SK-N-SH (cell line): ENCODE data around the gene INF2. TPM values are rescaled to one million over a fixed set of nuclear protein-coding genes. Genes with fewer than 3 reads are reported as not detected.

Experiments
- CTCF ChIA-PET: fragments of 300-600, 350-600 bp; formaldehyde crosslinking; extraction: SDS; loops from one replicate; lab custom pipeline; 2021; lab: Yijun Ruan, JAX
- POLR2A ChIA-PET: fragments of 350-600 bp; sonication (Branson Sonifier 250); formaldehyde crosslinking; extraction: SDS; loops from one replicate; lab custom pipeline; 2020; ENCODE audit warnings: antibody characterized with exemption, inconsistent platforms; lab: Yijun Ruan, JAX
- DNase-seq: peaks from one replicate; pipeline ENCODE4 v3.0.0; 2012
- H2AFZ ChIP-seq: fragments of 200-600 bp; sonication (generic); 2 replicates; pipeline ENCODE4 v1.8.1; 2016; ENCODE audit warnings: antibody characterized with exemption, mild to moderate bottlenecking, low read depth
- H3F3A ChIP-seq: fragments of 200-600 bp; sonication (generic); replicated peaks from 2 replicates; pipeline ENCODE3; 2016; ENCODE audit warnings: antibody characterized with exemption, mild to moderate bottlenecking; ENCODE audit not compliant: insufficient read depth
- H3K27ac ChIP-seq, 2 experiments: fragments of 200-500 bp in 1 of 2; fragments of 200-600 bp in 1 of 2; sonication (Bioruptor generic) in 1 of 2; sonication (generic), shearing (Covaris generic) in 1 of 2; 2 replicates each; pipeline versions ENCODE4 v1.5.1 to v1.6.1; 2014 to 2016; ENCODE audit warnings: low read depth in 2 of 2, inconsistent platforms in 1 of 2, low read length in 1 of 2, mild to moderate bottlenecking in 1 of 2, mixed read lengths in 1 of 2
- H3K27me3 ChIP-seq: fragments of 200-600 bp; sonication (generic), shearing (Covaris generic); 2 replicates; pipeline ENCODE4 v1.6.1; 2016; ENCODE audit warnings: mixed run types; ENCODE audit not compliant: insufficient read depth
- H3K36me3 ChIP-seq, 2 experiments: fragments of 200-500 bp in 1 of 2; fragments of 200-600 bp in 1 of 2; sonication (Bioruptor generic) in 1 of 2; sonication (generic) in 1 of 2; replicated peaks in 1 of 2; 2 replicates each; pipeline versions ENCODE3 to v1.5.1; 2014 to 2016; ENCODE audit warnings: low read length in 1 of 2, mild to moderate bottlenecking in 1 of 2; ENCODE audit not compliant: insufficient read depth in 2 of 2, control insufficient read depth in 1 of 2
- H3K4me1 ChIP-seq, 2 experiments: fragments of 200-500 bp in 1 of 2; fragments of 200-600 bp in 1 of 2; sonication (Bioruptor generic) in 1 of 2; sonication (generic), shearing (Covaris generic) in 1 of 2; 2 replicates each; pipeline versions ENCODE4 v1.5.1 to v1.6.1; 2014 to 2016; ENCODE audit warnings: low read depth in 1 of 2, low read length in 1 of 2, mixed run types in 1 of 2; ENCODE audit not compliant: insufficient read depth in 2 of 2, control insufficient read depth in 1 of 2
- H3K4me2 ChIP-seq: fragments of 200-600 bp; sonication (generic), shearing (Covaris generic); 2 replicates; pipeline ENCODE4 v1.6.1; 2017; ENCODE audit warnings: mixed run types
- H3K4me3 ChIP-seq, 2 experiments: fragments of 200-500 bp in 1 of 2; fragments of 200-600 bp in 1 of 2; sonication (Bioruptor generic) in 1 of 2; sonication (generic), shearing (Covaris generic) in 1 of 2; 2 replicates each; pipeline versions ENCODE4 v1.5.1 to v1.8.1; 2014 to 2016; ENCODE audit warnings: low read depth in 2 of 2, inconsistent platforms in 1 of 2, low read length in 1 of 2, mild to moderate bottlenecking in 1 of 2, mixed read lengths in 1 of 2, moderate library complexity in 1 of 2
- H3K79me2 ChIP-seq: fragments of 200-600 bp; sonication (generic); 2 replicates; pipeline ENCODE4 v1.8.1; 2017; ENCODE audit warnings: mild to moderate bottlenecking; ENCODE audit not compliant: insufficient read depth
- H3K9ac ChIP-seq: fragments of 200-600 bp; sonication (generic); 2 replicates; pipeline ENCODE4 v1.6.1; 2017; ENCODE audit warnings: mixed run types
- H3K9me2 ChIP-seq: fragments of 200-600 bp; sonication (generic); 2 replicates; pipeline ENCODE4 v1.6.1; 2017; ENCODE audit warnings: mixed run types
- H3K9me3 ChIP-seq: fragments of 200-600 bp; sonication (generic); 2 replicates; pipeline ENCODE4 v1.6.1; 2017; ENCODE audit warnings: mixed run types, mild to moderate bottlenecking, moderate library complexity
- H4K20me1 ChIP-seq: fragments of 200-600 bp; sonication (generic); 2 replicates; pipeline ENCODE4 v1.6.1; 2017; ENCODE audit warnings: mild to moderate bottlenecking, mixed run types; ENCODE audit not compliant: insufficient read depth
- EP300 ChIP-seq, 2 experiments: IDR thresholded peaks; 2 replicates each; pipeline versions ENCODE4 v1.4.0 to v1.6.1; 2012; ENCODE audit warnings: borderline replicate concordance in 1 of 2, low read depth in 1 of 2, low read length in 1 of 2
- FOXJ3 ChIP-seq: sonication (generic); formaldehyde crosslinking; IDR thresholded peaks from 2 replicates; pipeline ENCODE4 v1.5.1; 2020; ENCODE audit warnings: mild to moderate bottlenecking, missing genetic modification reagents
- GABPA ChIP-seq: IDR thresholded peaks from 2 replicates; pipeline ENCODE4 v1.4.0; 2012; ENCODE audit warnings: low read depth, mild to moderate bottlenecking
- GATA2 ChIP-seq: sonication (generic); formaldehyde crosslinking; IDR thresholded peaks from 2 replicates; pipeline ENCODE4 v1.5.0; 2020; ENCODE audit warnings: mild to moderate bottlenecking, missing genetic modification reagents
- NFIC ChIP-seq: IDR thresholded peaks from 2 replicates; pipeline ENCODE4 v1.4.0; 2012; ENCODE audit warnings: borderline replicate concordance
- POLR2AphosphoS5 ChIP-seq: IDR thresholded peaks from 2 replicates; pipeline ENCODE4 v1.6.1; 2012; ENCODE audit warnings: low read depth, low read length
- SIN3A ChIP-seq: IDR thresholded peaks from 2 replicates; pipeline ENCODE4 v1.6.1; 2012; ENCODE audit warnings: low read depth, mild to moderate bottlenecking, low read length, moderate library complexity, borderline replicate concordance
- SMC3 ChIP-seq: IDR thresholded peaks from 2 replicates; pipeline ENCODE4 v1.6.1; 2012; ENCODE audit warnings: low read depth, low read length, improper control_type of control experiment
- TEAD4 ChIP-seq: IDR thresholded peaks from 2 replicates; pipeline ENCODE4 v1.4.0; 2012; ENCODE audit warnings: mild to moderate bottlenecking, borderline replicate concordance; ENCODE audit not compliant: insufficient read depth
- ZBTB33 ChIP-seq: IDR thresholded peaks from 2 replicates; pipeline ENCODE4 v1.4.0; 2012; ENCODE audit warnings: low read depth, borderline replicate concordance
- WGBS: methylation state at CpG from one replicate; pipeline ENCODE4 v1.1.6; 2017; ENCODE audit warnings: low lambda C conversion rate; 5-methylcytosine and 5-hydroxymethylcytosine counted together
- polyA plus RNA-seq, 3 experiments: library from polyadenylated mRNA; depleted of rRNA; stranded (reverse); fragments of >200 nt; gene quantifications; 2 replicates each; pipeline ENCODE4 v1.2.3, GENCODE V29; 2012
- TF ChIP-seq, protein P1 (sequence below): IDR thresholded peaks from 2 replicates; pipeline ENCODE4; 2012
- TF ChIP-seq, protein P2 (sequence below): IDR thresholded peaks from 2 replicates; pipeline ENCODE4 v1.6.1; 2012; ENCODE audit warnings: mild to moderate bottlenecking, low read depth, low read length, moderate library complexity
- TF ChIP-seq, protein P3 (sequence below): fragments of 150-350 bp; IDR thresholded peaks from 2 replicates; pipeline ENCODE4 v1.6.1; 2017; ENCODE audit warnings: antibody characterized with exemption, low read length, low read depth, borderline replicate concordance

Gene INF2
- polyA plus RNA-seq, 1 of the 3 experiments (the other 2 are of a cell fraction), result 32.5 TPM

DNA sequence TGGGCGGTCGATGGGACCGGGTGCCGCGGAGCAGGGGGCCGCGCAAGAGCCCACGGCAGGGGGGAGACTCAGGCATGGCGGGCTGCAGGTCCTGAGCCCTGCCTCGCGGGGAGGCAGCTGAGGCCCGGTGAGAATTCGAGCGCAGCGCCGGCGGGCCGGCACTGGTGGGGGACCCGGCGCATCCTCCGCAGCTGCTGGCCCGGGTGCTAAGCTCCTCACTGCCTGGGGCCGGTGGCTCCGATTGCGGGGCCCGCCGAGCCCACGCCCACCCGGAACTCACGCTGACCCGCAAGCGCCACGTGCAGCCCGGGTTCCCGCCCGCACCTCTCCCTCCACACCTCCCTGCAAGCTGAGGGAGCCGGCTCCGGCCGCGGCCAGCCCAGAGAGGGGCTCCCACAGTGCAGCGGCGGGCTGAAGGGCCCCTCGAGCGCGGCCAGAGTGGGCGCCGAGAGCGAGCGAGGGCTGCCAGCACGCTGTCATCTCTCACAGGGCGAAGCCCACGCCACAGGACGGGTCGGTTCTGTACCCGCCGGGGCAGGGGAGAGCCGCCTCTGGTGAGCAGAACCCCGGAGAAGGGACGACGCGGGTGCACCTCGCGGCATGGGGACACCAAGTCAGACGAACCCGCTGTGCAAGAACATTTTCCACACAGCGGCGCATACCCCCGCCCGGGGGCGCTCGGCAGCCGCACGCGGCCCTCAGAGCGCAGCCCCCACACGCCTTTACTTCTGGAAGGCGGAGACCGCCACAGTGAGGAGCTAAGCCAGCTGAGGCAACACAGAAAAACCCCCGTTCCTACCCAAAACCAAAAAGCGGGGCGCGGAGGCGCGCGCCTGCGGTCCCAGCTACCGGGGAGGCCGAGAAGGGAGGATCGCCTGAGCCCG, 62.4 kb downstream of the INF2 start:
- peak overlapping the region; percentile 97 for H3K4me2 ChIP-seq
- H3K79me2 ChIP-seq, result peaks cover 37% of the 10 kb centered on the region
- DNase-seq, result peak; percentile 55
- peaks cover 7 to 11% of the 10 kb centered on the region in 2 experiments for H3K36me3 ChIP-seq
- peaks cover 27% of the 10 kb centered on the region for H4K20me1 ChIP-seq
- ChIA-PET POLR2A (interaction anchor here (0.8 to 1.4 kb wide), 4 partner anchors 21 to 269 kb away, joined by 3 to 8 read pairs (median 3); partner anchors contain the start of gene CDCA4), CTCF (interaction anchor here (0.8 to 4.1 kb wide), 9 partner anchors 16 to 96 kb away, joined by 3 to 37 read pairs (median 5); no protein-coding TSS in a partner anchor)
- peak overlapping the region; percentile 4 to 47; a peak in 3 of 4 replicates for H3K27ac ChIP-seq
- H3K9me3 ChIP-seq, result no peaks in the 10 kb centered on the region
- H3K4me3 ChIP-seq, result peak overlapping the region; percentile 88 to 99
- H3F3A ChIP-seq, result peaks cover 7% of the 10 kb centered on the region
- TF ChIP-seq POLR2AphosphoS5, result no peak
- TF ChIP-seq SIN3A, result no peak
- TF ChIP-seq, protein P1, sequence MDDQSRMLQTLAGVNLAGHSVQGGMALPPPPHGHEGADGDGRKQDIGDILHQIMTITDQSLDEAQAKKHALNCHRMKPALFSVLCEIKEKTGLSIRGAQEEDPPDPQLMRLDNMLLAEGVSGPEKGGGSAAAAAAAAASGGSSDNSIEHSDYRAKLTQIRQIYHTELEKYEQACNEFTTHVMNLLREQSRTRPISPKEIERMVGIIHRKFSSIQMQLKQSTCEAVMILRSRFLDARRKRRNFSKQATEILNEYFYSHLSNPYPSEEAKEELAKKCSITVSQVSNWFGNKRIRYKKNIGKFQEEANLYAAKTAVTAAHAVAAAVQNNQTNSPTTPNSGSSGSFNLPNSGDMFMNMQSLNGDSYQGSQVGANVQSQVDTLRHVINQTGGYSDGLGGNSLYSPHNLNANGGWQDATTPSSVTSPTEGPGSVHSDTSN, result no peak
- TF ChIP-seq, protein P2, sequence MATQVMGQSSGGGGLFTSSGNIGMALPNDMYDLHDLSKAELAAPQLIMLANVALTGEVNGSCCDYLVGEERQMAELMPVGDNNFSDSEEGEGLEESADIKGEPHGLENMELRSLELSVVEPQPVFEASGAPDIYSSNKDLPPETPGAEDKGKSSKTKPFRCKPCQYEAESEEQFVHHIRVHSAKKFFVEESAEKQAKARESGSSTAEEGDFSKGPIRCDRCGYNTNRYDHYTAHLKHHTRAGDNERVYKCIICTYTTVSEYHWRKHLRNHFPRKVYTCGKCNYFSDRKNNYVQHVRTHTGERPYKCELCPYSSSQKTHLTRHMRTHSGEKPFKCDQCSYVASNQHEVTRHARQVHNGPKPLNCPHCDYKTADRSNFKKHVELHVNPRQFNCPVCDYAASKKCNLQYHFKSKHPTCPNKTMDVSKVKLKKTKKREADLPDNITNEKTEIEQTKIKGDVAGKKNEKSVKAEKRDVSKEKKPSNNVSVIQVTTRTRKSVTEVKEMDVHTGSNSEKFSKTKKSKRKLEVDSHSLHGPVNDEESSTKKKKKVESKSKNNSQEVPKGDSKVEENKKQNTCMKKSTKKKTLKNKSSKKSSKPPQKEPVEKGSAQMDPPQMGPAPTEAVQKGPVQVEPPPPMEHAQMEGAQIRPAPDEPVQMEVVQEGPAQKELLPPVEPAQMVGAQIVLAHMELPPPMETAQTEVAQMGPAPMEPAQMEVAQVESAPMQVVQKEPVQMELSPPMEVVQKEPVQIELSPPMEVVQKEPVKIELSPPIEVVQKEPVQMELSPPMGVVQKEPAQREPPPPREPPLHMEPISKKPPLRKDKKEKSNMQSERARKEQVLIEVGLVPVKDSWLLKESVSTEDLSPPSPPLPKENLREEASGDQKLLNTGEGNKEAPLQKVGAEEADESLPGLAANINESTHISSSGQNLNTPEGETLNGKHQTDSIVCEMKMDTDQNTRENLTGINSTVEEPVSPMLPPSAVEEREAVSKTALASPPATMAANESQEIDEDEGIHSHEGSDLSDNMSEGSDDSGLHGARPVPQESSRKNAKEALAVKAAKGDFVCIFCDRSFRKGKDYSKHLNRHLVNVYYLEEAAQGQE, result no peak
- TF ChIP-seq TEAD4, result no peak
- TF ChIP-seq FOXJ3 (CRISPR knock-in tag), result no peak
- no peak for TF ChIP-seq NFIC
- no peak for TF ChIP-seq EP300 (IDR thresholded peaks at IDR 0.05; ENCODE audit: borderline replicate concordance in 1 of 2, low read depth in 1 of 2, low read length in 1 of 2)
- no peak for TF ChIP-seq SMC3
- TF ChIP-seq GATA2 (CRISPR knock-in tag), result no peak
- TF ChIP-seq, protein P3, sequence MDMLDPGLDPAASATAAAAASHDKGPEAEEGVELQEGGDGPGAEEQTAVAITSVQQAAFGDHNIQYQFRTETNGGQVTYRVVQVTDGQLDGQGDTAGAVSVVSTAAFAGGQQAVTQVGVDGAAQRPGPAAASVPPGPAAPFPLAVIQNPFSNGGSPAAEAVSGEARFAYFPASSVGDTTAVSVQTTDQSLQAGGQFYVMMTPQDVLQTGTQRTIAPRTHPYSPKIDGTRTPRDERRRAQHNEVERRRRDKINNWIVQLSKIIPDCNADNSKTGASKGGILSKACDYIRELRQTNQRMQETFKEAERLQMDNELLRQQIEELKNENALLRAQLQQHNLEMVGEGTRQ, result no peak
- TF ChIP-seq GABPA, result no peak
- TF ChIP-seq ZBTB33, result no peak
- peaks cover 8 to 14% of the 10 kb centered on the region in 2 experiments; a peak in 3 of 4 replicates for H3K4me1 ChIP-seq
- peak overlapping the region; percentile 99 for H2AFZ ChIP-seq
- H3K9ac ChIP-seq, result peak overlapping the region; percentile 75
- H3K27me3 ChIP-seq, result no peaks in the 10 kb centered on the region
- H3K9me2 ChIP-seq, result no peaks in the 10 kb centered on the region
- WGBS, result 82% methylated on average over 21 of the region's 90 CpGs
